HG03097 (cell line): Measurements from ENCODE around the gene AGAP3.

Experiments used
- ATAC-seq: cut with Tn5 transposase; IDR thresholded peaks from one replicate; pipeline ENCODE4 v1.9.1; 2021; ENCODE audit not compliant: unreplicated experiment, low FRiP score

The AGAP3 gene

GRCh38 chr7:151073990-151074389 is 12.3 kb upstream of the AGAP3 start:
- ATAC-seq, result no peak

GRCh38 chr7:151074817-151075661 is 11.2 kb upstream of the AGAP3 start:
- no peak for ATAC-seq

DNA sequence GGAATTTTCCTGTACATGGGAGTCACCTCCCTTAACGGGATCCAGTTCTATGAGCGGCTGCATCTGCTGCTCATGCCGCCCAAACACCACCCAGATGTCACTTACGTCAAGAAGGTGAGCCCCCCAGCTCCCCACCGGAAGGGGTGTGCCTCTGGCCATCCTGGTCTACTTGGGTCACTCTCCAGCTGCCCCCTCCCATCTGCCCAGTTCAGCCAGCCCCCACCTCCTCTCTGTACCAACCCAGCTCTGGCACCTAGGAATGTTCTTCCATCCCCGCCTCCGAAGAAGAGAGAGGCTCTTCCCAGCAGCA is 10.7 kb upstream of the AGAP3 start:
- no peak for ATAC-seq

DNA sequence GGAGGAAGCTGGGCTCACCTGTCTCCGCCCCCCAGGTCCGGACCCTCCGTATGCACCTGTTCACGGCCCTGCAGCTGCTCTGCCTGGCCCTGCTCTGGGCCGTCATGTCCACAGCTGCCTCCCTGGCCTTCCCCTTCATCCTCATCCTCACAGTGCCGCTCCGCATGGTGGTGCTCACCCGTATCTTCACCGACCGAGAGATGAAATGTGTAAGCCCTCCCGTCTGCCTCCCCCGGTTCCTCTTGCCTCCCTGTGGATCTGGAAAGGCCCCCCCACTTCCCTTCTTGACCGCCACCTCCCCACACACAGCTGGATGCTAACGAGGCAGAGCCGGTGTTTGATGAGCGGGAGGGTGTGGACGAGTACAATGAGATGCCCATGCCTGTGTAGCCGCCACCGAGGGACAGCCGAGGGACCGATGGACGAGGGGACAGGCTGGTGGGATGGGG is 10.3 kb upstream of the AGAP3 start:
- ATAC-seq, result no peak

- no peak for ATAC-seq
Measured at GRCh38 chr7:151076863-151077704, 9.2 kb upstream of the AGAP3 start.

DNA sequence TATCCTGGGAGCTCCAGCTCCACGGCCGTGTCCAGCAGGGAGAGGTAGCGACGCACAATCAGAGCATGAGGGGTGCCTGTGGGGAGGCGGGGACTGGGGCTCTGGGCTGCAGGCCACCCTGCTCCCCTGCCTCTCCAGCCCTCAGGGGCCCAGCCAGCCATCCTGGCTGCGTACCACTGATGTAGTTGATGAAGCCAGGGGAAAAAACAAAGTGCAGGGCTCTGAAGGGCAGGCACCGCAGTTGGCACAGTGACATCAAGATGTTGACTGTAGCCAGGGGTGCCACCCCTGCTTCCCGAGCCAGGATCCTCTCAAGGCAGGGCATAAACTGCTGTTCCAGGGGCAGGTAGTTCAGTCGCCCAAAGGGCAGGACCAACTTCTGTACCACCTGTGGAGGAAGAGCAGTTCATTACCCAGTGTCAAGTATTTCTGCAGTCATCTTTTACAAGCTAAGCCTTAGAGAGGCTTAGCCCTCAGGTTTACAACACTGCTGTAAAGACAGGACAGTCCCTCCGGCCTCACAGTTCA is 8.5 kb upstream of the AGAP3 start:
- no peak for ATAC-seq

DNA sequence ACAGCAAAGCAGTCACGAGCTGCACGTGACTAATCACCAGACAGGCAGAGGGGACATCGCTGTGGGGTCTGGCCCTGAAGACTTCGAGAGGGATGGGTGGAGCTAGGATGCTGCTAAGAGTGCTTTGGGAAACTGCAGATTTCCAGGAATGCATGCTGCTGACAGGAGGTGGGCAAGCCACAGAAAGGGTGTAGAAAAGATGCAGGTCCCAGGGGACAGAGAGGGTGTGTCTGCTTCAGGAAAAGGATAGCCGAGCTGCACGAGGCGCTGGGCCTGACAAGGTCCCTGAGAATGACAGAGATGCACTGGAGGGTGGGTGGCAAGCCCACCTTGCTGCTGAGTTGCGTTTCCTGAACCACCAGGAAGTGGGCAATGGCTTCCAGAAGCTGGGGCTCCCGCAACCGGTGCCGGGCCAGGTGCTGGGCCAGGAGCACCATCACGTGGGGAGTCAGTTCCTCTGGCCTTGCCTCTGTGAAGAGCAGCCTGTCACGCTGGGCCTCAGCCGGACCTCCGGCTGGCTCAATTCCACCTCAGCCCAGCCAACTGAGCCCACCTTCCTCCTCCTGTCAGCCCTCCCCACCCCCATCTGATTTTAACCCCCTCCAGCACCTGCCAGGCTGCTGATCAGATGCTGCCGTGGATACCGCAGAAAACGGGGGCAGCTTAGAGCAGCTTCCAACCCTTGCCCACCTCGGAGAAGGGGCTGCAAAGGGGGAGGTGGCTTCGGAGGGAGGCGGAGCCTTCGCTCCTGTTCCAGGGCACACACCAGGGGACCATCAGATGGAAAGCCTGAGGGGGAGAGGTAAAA is 7.8 kb upstream of the AGAP3 start:
- no peak for ATAC-seq

- ATAC-seq, result no peak
Measured at GRCh38 chr7:151079199-151079910, 6.9 kb upstream of the AGAP3 start.

DNA sequence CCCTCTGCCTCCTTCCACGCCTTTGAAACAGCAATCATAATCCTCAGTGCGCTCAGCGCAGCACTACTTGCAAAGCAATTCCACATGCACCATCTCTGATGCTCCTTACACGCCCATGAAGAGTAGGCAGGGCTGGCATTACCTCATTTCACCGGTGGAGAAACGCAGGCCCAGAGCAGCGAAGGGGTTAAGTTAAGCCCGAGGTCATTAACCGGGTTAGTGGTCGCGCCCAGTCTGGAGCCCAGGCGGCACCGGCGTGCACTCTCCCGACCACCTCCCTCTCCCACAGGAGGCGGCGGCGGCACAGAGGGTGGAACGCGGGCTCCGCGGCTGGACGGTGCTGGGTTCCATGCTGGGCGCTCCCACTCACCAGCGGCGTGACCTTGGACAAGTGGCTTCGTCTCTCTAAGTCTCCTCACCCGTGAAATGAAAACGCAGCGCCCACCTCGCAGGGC is 6.2 kb upstream of the AGAP3 start:
- no peak for ATAC-seq

DNA sequence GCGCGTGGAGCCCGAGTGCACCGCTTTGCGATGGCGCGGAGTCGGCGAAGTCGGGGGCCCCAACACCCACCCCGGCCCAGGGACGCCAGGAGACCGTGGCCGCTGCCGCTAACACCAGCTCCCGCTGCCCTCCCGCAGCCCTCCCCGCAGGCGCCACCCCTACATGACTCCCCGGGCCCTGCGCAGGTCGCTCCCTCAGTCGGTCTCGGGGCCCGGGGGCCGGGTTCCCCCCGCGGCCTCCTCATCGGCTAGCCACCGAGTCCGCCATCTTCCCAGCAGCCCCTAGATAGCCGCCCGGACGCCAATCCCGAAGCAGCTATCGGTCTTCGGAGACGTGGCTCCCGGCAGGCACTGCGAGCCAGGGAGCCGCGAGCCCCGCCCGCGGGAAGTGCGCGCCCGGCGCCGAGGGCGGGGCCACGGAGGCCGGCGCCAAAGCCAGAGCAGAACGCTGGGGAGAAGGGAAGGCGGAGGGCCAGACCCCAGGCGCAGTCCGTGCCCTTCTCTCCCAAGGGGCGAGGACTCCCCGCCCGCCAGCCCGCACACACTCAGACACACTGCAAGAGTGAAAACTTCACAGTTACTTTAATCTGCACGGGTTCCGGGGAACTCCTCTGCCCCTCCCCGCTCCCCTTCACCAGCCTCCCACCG is 5.6 kb upstream of the AGAP3 start, which contains the start of gene FASTK:
Gene FASTK (minus strand): TSS at position 288 of the 648 bp plus-strand sequence. CDS start 43 bp downstream, at position 245.
- ATAC-seq, result peak; percentile 77

GRCh38 chr7:151081170-151082101 is 4.8 kb upstream of the AGAP3 start:
- ATAC-seq, result no peak

GRCh38 chr7:151082141-151083070 is 3.9 kb upstream of the AGAP3 start:
- ATAC-seq, result no peak

- ATAC-seq, result peak; percentile 24
Measured at GRCh38 chr7:151083071-151083823, 3.0 kb upstream of the AGAP3 start, which contains the start of gene TMUB1. Gene TMUB1, minus strand, starts transcription at chr7:151083493. Its CDS starts 930 bp downstream, at chr7:151082563.

DNA sequence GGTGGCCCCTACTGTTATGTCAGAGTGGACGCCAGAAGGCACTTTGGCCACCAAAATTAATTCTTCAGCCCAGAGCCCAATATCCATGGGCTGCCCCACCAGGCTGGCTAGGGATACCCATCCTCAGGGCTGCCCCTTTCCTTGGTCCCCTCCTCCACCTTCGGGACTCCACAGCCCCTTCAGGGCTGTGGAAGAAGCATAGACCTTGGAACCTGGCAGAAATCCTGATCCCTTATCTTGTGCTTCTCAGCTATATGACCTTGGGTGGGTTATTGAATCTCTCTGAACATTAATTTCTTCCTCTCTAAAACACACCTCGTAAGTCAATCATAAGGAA is 2.5 kb upstream of the AGAP3 start:
- ATAC-seq, result no peak

DNA sequence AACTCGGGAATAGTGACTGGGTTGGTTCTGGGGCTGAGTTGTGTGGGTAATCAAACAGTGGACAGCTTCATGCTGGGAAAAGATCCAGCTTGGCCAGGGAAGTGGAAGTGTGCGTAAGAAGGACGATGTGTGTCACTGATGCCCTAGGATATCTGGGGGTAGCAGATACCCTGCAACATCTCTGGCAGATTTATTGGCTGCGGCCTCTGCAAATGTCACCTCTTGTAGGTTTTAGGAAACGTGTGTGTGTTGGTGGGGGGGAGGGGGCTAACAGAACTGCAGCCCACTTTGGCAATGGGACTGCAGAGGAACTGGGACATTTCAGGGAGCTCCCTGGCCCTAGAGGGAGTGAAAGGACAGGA is 965 bp upstream of the AGAP3 start:
- ATAC-seq, result no peak

- no peak for ATAC-seq
Measured at GRCh38 chr7:151086802-151087244, 548 bp downstream of the AGAP3 start.
